HG02763 (cell line): ENCODE data around the gene PCBD2.
"Not testable (repeated sequence)": the region's sequence is repeated elsewhere in the genome, so short reads cannot be mapped to it uniquely, and the experiment has no call there.

Experiments used
- ATAC-seq: cut with Tn5 transposase; IDR thresholded peaks from one replicate; pipeline ENCODE4 v1.9.1; 2021; ENCODE audit warnings: mild to moderate bottlenecking, moderate library complexity; ENCODE audit not compliant: unreplicated experiment

Gene PCBD2

DNA sequence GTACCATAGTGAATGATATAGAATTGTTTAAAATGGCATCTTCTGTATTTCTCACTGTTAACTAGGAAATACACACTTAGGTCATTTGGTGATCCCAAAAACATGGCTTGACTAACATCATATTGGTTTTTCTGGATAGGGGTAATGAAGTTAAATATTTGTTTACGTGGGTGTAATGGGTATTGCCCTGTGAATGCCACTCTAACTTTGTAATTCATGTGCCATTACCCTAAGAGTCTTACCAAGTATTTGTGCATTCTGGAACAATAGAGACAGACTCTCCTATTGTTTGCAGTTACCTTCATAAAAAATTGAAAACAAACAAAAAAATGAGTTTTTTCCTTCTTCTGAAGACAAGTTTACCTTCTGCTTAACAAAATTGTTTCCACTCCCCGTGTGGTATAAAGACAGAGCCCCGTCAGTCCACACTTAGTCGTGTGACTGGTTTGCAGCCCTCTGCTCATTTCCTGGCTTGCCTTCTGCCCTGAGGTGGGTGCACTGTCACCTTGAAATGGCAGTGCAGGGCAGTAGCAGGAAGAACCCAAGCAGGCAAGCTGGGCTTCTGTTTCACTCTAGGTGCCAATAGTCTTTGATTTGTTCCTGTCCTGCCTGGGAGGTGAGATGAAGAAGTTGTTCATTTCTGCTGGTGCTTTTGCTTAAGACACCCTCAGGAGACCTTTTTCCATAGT lies 53.1 kb downstream of the PCBD2 start:
- no peak for ATAC-seq

DNA sequence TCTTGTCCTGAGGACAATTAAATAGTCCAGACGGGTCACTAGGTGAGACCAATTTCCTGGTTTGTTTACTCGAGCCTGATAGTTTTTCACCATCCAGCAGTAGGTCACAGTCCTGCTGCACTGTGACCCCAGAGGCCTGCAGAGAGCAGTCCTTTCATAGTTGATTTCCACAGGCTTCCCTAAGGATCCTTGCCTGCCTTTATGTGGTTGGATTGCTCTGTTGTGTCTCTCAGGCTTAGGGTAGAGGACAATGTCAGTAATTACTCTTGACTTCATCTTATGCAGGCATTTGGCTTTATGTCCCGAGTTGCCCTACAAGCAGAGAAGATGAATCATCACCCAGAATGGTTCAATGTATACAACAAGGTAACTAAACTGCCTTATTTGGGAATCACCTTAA lies 53.8 kb downstream of the PCBD2 start:
- no peak for ATAC-seq

DNA sequence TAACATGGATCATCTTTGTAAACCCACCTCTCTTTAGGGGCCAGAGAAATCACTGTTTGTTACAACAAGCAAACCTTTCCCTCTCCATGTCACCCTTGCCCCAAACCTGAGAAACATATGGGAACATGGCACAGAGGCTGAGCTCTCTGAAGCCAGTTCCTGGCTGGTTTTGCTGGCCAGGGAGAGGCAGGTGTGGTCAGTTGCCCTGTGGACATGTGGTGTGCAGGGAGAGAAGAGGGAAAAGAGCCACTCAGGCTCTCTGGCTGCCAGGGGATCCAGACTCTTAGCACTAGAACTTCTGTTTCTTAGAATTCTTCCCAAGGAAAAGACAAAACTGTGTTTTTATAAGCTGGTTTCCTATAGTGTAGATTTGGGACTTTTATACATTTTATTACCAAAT lies 58.2 kb downstream of the PCBD2 start:
- no peak for ATAC-seq

DNA sequence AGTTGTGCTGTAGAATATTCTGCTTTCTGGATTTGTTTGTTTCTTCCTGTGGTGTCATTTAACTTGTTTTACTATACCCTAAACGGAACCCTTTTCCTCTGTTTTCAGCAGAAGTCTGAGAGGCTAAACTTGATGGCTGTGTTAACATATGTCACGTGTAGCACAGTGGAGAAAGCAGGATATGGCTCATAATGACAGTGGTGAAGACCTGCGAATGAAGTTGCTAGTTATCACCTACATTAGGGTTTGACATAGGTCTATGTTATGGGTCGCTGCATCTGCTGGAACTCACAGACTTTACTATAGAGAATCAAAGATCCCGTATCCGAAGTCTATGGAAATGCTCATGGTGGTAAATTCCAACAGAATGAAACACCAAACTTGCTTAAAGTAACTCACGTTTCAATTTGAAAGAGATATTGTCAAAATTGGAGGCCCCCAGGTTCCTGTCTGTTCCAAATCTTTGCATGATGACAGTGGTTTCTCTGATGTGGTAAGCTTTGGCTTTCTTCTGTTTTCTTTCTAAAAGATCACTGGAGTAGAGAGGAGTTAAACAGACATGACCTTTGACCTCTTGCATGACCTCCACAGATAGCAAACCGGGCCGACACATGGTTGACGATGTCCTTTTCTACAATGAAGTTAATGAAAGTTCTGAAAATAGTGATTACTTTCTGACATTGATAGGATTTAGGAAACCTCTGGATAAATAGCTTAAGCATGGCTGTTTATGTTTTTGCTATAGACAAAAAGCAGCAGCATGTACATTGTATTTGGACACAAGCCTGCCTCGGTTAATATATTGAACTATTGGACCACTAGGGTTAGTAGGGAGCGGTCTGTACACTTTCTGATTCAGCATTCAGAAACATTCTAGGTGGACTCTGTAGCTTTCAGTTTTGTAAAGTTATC lies 59.7 kb downstream of the PCBD2 start:
- no peak for ATAC-seq

DNA sequence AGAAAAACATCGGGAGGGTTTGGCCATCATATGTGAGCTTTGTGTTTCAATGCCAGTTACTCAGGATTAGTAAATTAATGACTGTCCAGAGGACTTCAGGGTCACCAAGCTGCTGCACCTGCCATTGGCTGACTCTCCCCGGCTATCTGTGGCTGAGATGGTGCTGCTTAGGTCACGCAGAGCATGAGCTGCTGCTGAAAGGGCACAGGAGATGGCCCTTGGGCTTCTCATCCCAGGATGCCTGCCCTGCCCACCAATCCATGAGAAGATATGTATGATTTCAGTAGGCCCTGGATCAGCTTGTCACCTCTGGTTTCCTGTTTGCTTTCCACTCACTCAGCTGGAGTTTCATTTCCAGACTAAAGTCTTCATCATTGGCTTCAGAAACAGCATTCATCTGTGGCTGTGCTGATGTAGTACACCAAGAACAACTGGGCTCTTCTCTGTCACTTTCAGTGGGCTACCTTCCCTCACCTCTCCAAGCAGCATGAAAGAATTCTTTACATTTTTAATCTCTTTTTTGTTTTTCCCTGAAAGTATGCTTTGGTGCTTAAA lies 60.4 kb downstream of the PCBD2 start:
- ATAC-seq: no peak

DNA sequence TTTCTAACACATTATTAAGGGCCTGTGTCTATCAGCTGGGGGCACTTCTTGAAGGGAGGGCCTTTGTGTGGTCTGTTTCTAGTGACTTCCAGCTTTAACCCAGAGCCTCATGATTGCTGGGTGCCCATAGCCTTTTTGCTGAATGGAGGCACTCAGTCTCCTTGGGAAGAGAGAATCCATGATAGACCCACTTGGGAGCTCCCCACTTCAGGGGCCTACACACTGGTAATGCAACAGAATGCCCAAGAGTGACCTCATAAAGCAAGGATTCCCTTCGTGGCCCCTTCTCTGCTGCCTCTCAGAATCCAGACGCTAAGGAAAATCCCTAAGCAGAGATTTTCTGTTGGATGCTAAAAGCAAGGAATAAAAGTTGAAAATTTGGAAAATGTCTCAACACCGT lies 62.7 kb downstream of the PCBD2 start, which contains the start of gene CATSPER3:
TSS of gene CATSPER3 (plus strand) at position 301 of the 400 bp plus-strand sequence. CDS start at position 386, 85 bp downstream.
- ATAC-seq: no peak

DNA sequence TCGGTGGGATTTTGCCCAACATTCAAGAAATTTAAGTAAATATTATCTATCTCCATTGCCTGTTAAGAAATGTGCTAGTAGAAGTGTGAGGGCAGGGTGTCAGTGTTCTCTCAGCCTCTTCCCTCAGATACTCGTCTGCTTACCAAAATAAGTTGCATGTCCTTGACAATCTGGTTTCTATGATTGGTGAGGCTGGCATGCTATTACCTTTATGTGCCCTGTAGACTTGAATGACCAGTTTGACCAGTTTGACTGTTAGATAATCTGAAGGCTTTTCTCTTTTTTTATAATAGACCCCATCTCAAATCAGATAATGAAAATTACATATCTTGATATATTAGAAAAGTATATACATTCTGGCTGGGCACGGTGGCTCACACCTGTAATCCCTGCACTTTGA lies 63.1 kb downstream of the PCBD2 start:
- no peak for ATAC-seq

DNA sequence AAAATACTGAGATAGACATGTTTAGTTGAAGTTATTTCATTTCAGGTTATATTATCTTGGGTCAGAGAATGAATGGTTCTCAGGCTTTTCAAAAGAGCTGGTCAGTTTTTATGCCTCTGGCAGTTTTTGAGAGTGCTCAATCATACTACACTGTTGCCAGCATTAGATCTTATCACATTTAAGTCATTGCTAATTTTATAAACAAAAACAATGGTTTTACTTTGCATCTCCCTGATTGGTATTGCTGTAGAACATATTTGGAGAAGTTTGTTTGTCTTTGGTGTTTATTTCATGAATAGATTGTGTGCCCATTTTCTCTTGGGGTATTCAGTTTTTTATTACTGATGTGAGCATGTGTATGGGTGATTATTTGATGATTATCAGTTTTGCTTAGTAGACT lies 64.2 kb downstream of the PCBD2 start:
- no peak for ATAC-seq

DNA sequence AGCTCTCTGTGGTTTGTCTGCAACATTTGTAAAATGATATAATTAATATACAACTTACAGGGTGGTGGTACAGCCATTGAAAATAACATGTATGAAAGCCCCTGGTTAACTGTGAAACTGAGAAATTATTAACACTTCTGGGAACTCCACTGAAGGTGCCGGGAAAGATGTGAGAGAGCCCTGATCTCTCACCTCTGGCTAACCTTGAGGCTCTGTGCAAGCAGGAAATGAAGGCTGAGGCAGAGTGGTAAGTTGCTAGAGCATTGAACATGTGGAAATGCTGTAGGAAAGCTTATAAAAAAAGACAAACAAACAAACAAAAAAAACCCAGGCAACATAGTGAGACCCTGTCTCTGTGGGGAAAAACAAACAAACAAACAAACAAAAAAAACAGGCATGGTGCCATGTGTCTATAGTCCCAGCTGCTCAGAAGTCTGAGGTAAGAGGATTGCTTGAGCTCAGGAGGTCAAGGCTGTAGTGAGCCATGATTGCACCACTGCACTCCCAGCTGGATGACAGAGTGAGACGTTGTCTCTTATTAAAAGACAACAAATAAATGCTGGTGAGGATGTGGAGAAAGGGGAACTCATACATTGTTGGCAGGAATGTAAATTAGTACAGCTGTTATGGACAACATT lies 70.3 kb downstream of the PCBD2 start:
- ATAC-seq: no peak

DNA sequence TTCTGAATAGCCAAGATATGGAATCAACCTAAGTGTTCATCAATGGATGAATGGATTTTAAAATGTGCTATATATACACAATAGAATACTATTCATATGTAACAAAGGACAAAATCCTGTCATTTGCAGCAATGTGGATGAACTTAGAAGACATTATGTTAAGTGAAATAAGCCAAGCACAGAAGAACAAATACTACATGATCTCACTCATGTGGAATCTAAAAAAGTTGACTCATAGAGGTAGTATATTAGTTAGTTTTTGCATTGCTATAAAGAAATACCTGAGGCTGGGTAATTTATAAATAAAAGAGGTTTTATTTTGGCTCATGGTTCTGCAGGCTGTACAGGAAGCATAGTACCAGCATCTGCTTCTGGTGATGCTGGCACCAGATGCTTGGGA lies 70.9 kb downstream of the PCBD2 start:
- no peak for ATAC-seq

DNA sequence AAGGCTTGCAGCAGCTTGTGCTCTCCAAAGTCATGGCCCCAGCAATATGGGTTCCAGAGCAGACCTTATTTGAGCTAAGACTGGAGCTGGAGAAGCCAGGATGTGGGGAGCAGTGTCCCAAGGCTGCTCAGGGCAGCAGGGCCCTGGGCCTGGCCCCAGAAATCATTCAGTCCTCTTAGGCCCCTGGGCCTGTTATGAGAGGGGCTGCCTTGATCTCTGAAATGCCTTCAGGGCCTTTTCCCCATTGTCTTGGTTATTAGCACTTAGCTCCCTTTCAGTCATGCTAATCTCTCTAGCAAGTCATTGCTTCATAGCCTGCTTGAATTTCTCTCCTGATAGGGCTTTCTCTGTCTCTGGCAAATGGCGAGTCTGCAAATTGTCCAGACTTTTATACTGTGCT lies 71.9 kb downstream of the PCBD2 start:
- ATAC-seq: no peak

DNA sequence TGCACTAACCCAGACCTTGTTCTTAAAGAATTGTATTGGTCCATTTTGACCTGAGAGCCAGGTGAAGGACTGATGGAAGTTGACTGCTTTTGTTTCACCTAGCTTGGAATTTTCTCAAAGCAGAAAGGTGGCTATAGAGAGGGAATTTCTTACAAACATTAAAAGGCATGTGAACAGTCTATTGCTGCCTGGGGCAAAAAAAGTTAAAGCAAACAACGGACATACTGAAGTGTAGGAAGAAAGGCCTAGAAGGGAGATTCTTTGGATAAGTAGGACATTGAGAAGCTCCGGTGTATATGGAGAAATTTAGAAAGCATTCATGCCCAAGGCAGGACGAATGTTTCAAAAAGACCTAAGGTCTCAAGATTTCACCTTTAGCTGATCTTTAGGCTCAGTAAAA lies 74.5 kb downstream of the PCBD2 start:
- no peak for ATAC-seq

DNA sequence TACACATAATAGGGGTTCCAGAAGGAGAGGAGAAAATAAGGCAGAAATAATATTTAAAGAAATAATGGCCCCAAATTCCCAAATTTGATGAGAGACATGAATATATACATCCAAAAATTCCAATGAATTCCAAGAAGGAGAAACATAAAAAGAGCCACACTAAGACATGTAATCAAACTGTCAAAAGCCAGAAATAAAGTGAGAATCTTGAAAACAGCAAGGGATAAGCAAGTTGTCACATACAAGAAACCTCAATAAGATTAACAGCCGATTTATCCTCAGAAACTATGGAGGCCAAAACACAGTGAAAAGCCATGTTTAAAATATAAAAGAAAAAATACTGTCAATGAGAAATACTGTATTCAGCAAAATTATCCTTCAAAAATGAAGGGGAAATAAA lies 77.3 kb downstream of the PCBD2 start:
- ATAC-seq: no peak

DNA sequence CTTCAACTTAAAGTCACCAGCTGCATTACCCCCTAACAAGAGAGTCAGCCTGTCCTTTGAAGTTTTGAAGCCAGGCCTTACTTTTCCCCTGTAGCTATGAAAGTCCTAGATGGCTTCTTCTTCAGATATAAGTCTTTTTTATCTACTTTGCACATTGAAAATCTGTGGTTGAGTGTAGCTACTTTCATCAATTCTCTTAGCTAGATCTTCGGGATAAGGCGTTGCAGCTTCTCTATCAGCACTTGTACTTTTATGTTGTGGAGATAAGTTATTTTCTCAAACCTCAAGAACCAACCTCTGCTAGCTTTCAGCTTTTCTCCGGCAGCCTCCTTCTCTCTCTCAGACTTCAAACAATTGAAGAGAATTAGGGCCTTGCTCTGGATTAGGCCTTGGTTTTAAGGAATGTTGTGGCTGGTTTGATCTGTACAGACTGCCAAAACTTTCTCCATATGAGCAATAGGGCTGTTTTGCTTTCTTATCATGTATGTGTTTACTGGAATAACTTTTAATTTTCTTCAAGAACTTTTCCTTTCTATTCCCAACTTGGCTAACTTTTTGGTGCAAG lies 84.4 kb downstream of the PCBD2 start:
- ATAC-seq: no peak

DNA sequence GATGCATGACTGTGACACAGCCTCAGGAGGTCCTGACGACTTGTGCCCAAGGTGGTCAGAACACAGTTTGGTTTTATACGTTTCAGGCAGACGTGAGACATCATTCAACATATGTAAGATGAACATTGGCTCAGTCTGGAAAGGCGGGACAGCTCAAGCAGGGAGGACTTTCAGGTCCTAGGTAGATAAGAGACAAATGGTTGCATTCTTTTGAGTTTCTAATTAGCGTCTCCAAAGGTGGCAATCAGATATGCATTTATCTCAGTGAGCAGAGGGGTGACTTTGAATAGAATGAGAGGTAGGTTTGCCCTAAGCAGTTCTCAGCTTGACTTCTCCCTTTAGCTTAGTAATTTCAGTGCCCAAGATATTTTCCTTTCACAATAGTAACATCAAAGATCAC lies 85.3 kb downstream of the PCBD2 start:
- not testable (repeated sequence) for ATAC-seq

DNA sequence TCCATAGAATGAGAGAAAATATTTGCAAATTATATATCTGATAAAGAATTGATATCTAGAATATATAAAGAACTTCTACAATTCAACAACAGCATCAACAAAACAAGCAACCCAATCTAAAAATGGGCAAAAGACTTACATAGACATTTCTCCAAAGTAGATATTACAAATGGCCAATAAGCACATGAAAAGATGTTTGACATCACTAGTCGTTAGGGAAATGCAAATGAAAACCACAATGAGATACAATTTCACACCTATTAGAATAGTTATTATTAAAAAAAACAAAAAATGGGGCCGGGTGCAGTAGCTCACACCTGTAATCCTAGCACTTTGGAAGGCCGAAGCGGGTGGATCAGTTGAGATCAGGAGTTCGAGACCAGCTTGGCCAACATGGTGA lies 87.2 kb downstream of the PCBD2 start:
- no peak for ATAC-seq

DNA sequence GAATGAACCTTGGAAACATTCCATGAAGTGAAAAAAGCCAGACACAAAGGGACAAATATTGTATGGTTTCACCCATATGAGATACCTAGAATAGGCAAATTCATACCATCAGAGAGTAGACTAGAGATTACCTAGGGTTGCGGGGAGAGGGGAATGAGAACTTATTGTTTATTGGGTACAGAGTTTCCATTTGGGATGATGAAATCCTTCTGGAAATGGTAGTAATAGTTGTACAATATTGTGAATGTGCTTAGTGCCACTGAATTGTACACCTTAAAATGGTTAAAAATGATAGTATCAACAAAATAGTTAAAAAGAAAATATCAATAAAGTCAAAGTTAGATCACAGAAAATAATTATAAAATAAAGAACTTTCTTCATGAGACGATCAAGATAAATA lies 88.2 kb downstream of the PCBD2 start:
- no peak for ATAC-seq

DNA sequence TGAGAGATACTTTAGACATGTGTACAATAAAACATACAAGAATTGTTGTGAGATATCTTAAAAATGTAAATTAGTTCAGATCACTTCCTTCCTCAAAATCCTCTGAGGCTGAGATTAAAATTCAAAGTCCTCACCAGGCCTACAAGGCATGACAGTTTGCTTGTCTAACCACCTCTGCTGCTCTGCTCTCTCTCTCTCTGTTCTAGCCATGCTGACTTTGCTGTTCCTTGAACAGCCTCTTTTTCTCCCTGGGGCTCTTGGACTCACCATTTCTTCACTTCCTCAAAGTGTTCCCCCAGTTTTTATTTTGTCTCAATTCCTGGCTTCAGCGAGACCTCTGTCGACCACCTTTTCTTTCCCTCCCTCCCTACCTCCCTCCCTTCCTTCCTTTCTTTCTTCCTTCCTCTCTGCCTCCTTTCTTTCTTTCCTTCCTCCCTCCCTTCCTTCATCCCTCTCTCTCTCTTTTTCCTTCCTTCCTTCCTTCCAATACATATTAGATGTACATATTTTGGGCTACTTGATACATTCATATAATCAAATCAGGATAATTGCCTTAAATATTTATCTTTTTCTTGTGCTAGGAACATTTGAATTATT lies 89.7 kb downstream of the PCBD2 start:
- no peak for ATAC-seq

DNA sequence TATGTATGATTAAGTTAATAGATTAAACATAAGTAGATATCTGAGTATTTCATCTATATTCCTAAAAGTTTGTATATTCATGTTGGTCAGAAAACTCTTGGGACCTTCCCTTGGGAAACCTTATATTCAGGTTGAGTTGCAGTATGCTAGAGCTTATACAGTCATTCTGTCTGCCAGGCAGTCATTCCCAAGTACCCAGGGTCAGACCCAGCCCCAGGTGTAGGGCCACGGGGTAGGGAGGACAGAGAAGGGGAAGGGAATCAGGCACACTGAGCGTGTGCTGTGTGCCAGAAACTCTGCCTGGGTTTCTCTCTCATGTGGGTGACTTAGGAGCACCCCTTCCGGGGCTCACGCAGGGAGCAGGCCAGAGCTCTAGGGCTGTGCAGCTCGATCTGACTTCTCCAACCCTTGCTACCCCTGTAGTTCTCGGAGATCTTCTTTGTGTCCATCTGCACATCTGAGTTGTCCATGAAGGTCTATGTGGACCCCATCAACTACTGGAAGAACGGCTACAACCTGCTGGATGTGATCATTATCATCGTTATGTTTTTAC lies 91.0 kb downstream of the PCBD2 start:
- no peak for ATAC-seq

DNA sequence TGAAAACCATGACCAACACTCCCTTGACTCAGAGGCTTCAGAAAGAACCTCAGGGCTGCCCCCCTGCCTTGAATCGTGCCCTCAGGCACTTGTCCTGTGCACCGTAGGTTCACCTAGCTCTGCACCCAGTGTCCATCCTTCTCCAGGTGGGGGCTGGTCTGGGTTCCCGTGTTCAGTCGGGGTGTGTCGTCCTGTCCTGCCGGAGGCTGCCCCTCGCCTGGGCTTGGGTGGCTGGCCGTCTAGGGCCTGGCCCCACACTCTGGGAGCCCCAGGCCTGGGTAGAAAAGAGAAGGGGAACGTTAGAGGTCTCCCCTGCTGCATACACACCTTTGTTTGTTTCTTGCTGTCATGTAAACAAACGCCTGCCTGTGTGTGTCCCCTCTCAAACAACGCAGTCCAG lies 92.1 kb downstream of the PCBD2 start:
- ATAC-seq: no peak
